Dermis blood vessel endothelial cell (primary cell): ENCODE results near the gene SLC18A2. TPM values are rescaled to one million over a fixed set of nuclear protein-coding genes. Genes with fewer than 3 reads are reported as not detected.
A peak's percentile ranks its signal among the peaks of the same experiment; 100 is the strongest.

Experiments used
- DNase-seq: peaks from one replicate; pipeline ENCODE4 v3.0.0; 2010
- total RNA-seq: library from RNA; depleted of rRNA; stranded (reverse); fragments of >200 nt; gene quantifications from 2 replicates; pipeline ENCODE4 v1.2.3, GENCODE V29; 2014

SLC18A2 gene
- total RNA-seq, 1 donor from 2014 or later = not detected

- DNase-seq = peak; percentile 55
Measured at GRCh38 chr10:117320050-117320665, 79.2 kb downstream of the SLC18A2 start.

- DNase-seq = peak; percentile 5
Measured at GRCh38 chr10:117322260-117322659, 81.3 kb downstream of the SLC18A2 start.

- no peak for DNase-seq
Measured at GRCh38 chr10:117324367-117324766, 83.5 kb downstream of the SLC18A2 start.

- no peak for DNase-seq
Measured at GRCh38 chr10:117327262-117327661, 86.3 kb downstream of the SLC18A2 start.

Other genes with a start within 250 kb of the SLC18A2 start
- 1.0 and 2.9 TPM in 2 replicates for gene SHTN1, start 235.9 kb upstream of the SLC18A2 start, total RNA-seq
- gene VAX1, start 102.8 kb upstream of the SLC18A2 start, total RNA-seq = not detected in 2 replicates
- not detected in 2 replicates for gene KCNK18, start 43.6 kb upstream of the SLC18A2 start, total RNA-seq
- gene PDZD8, start 134.3 kb downstream of the SLC18A2 start, total RNA-seq = 16.0 and 24.4 TPM in 2 replicates